GM18519 (cell line): ENCODE data around the gene SLC13A5.

Source experiments
- ATAC-seq: cut with Tn5 transposase; IDR thresholded peaks from one replicate; pipeline ENCODE4 v1.9.1; 2021; ENCODE audit warnings: mild to moderate bottlenecking, moderate library complexity; ENCODE audit not compliant: unreplicated experiment, low FRiP score

The SLC13A5 gene

DNA sequence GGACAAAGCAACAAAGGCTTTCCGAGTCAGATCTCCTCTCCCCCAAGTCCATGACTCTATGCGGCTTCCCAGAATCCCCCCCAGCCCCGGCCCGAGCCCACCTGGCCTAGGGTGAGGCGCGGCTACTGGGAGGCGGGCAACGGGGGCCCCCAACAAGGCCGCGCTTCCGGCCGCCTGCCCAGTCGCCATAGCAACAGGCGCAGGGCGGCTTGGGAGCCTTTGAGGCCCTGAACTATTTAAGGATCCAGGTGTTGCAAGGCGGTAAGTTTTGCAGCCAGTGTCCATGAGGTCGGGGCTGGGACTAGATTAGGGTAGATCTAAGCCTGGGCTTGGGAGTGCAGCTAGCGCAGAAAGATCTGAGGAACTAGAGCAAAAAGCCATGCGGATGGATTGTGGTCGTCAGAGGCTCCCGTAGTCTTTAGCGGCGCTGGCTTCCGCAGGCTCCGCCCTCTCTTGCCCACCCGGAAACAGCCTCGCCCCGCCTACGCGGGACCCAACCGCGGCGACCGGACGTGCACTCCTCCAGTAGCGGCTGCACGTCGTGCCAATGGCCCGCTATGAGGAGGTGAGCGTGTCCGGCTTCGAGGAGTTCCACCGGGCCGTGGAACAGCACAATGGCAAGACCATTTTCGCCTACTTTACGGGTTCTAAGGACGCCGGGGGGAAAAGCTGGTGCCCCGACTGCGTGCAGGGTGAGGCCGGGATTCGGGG is 72.5 kb downstream of the SLC13A5 start, which contains the start of the genes KIAA0753 and TXNDC17:
Gene KIAA0753 (minus strand): TSS at position 176 of the 711 bp plus-strand sequence. CDS start 5,608 bp downstream, outside the sequence.
Gene TXNDC17 (plus strand): TSS at position 525 of the 711 bp plus-strand sequence. CDS start 23 bp downstream, at position 548.
- peak; percentile 72 for ATAC-seq

DNA sequence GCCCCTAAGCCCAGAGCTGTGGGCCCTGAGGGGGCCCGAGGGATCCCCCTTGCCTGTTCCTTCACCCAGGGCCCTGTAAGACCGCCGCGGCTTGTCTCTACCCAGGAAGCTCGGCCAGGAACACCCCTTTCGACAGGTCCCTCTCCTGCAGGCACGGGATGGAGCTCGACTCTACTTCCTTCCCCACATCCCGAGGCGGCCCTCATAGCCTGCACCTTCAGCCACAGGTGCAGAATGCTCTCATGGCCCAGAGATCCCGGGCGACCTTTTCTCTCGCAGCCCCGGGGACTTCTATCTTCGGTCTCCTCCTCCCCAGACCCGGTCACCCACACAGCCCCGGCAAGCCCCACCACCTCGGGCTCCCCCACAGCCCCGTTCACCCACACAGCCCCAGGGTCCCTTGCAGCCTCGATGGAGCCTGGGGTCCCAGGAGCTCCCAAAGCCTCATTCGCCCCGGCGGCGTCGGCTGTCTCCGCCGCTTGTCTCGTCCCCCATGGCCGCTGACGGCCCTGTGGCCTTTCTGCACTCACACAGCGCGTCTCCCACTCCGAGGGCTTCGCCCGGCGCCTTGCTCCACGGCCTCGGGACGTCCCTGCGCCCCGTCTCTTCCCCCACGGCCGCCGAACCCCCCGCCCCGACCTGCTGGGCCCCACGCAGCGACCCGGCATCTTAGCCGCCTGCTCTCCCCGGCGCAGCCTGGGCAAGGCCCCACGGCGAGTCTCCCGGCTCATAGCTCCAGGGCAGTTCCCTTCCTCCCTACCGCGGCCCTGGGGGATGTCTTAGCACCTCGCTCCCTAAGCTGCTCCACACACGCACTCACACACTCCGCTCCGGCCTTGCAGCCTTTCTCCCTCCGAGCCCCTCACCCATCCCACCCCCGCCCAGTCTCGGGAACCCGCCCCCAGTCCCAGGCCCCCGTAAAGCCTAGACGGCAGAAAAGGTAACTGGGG is 73.3 kb downstream of the SLC13A5 start:
- ATAC-seq, result no peak

DNA sequence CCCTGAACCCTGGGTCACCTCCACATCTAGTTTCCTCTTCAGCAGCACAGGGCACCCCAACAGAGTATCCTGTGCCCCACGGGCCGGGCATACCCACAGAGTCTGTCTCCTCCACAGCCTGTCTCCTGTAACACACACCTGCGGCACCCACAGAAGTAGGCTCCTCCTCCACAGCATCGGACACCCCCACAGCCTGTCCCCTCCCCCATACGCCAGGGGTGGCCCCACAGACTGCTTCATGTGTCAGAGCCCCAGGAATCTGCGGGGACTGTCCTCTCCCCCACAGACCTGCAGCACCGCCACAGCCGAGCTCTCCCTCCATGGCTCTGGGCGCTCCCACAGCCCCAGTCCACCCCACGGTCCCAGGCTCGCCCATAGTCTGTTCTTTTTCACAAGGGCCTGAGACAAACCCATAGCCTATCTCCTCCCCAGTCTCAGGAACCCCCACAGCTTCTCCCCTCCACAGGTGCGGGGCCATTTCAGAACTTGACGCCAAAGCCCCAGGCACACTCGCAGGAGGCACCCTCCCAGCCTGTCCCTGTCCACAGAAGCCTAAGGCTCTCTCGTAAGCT is 74.1 kb downstream of the SLC13A5 start:
- no peak for ATAC-seq

DNA sequence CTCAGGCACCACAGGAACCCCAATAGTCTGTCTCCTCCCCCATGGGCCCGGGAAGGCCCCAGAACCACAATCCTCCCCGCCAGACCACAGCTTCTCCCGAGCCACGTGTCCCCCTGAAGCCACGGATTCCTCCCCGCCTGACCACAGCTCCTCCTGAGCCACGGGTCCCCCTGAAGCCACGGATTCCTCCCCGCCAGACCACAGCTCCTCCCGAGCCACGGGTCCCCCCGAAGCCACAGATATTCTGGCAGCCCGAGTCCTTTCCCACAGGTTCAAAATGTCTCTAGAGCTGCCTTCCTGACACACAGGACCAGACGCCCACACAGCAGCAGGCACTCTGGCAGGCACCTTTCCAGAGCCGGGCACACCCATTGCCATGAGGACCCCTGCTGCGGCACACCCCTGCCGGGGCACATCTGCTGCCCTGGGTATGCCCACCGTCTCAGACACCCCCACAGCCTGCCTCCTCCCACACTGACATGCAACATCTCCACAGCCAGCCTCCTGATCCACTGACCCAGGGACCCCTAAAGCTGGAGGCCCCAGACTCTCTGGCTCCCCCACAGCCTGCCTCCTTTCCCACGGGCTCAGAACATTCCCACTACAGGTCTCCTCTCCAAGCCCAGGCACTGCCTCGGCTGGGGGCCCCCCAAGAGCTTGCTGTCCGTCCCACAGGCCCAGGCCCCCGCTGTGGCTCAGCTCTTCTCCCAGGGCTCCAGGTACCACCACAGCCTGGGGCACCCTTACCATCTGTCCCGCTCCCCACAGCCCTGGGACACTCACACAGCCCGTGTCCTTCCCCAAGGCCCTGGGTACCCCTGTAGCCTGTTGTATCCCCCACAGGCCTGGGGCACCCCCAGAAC is 74.9 kb downstream of the SLC13A5 start:
- no peak for ATAC-seq

DNA sequence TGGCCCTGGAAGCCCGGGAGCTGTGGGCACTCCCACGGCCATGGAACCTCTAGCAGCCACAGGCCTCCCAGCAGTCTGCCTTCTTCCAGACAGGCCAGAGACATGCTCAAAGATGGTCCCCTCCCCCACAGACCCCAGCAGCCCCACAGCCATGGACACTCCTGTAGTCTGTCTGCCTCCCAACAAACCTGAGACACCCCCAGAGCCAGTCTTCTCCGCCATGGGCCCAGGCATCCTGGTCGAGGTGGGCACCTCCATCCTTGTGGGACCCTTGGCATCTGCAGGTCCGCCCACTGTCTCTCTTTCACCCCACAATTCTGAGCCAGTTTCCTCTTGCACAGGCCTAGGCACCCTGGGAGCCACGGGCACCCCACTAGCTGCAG is 75.7 kb downstream of the SLC13A5 start:
- no peak for ATAC-seq

DNA sequence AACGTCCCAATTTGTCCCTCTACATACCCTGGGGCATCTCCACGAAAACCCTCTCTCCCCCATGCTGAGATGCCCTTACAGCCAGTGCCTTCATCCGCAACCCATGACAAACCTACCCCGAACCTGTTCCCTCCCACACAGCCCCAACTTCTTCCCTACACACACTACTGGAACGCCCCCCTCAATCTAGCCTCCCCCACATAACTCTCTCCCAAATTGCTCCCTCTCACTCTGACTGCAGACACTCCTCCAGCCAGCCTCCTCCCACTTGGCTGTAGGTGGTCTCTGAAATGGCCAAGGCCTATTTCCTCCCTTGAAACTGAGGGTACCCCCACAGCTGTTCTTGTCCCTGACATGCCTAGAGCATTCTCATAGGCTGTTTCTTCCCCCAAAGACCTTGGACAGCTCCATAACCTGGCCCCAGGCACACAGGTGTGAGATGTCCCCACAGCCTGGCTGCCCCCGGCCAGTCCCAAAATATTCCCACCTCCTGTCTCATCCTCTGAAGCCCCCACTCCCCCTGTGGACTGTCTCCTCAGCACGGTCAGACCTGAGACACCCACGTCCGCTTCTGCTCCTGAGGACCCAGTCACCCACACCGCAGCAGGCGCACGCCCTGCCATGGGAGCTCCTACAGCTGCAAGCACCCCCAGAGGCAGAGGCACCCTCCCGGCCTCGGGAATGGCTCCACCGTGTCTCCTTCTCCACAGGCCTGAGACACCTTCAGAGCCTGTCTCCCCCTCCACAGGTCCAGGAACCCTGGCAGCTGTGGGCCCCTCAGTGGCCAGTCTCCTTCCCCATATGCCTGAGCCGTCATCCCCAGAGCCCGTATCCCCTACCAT is 76.3 kb downstream of the SLC13A5 start:
- no peak for ATAC-seq

DNA sequence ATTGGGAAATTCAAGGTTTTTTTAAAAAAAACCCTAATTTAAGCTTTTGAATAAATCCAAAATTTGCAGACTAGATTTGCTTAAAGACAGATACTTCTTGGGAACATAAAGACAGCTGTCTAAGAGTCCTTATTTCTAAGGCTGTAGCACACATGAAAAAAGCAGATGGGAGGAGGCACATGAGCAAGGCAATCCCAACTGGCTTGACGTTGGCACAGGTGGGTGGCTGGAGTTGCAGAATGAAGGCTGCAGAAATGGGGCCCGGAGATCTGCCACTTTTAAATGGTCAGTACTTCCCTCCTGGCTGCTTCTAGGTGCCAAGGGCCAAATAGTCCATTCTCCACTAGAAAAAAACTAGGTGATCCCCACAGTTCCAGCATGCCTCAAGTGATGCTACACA is 77.1 kb downstream of the SLC13A5 start:
- ATAC-seq, result no peak
